ENCODE results near the gene BICD2. TPM values are rescaled to one million over a fixed set of nuclear protein-coding genes. Genes with fewer than 3 reads are reported as not detected.

BICD2 gene
- total and polyA plus RNA-seq, 9 of the 15 experiments (the other 6 are each of a cell fraction or from before 2014, with no cell fraction given) = 3.6 to 23.4 (median 11.8) TPM

DNA sequence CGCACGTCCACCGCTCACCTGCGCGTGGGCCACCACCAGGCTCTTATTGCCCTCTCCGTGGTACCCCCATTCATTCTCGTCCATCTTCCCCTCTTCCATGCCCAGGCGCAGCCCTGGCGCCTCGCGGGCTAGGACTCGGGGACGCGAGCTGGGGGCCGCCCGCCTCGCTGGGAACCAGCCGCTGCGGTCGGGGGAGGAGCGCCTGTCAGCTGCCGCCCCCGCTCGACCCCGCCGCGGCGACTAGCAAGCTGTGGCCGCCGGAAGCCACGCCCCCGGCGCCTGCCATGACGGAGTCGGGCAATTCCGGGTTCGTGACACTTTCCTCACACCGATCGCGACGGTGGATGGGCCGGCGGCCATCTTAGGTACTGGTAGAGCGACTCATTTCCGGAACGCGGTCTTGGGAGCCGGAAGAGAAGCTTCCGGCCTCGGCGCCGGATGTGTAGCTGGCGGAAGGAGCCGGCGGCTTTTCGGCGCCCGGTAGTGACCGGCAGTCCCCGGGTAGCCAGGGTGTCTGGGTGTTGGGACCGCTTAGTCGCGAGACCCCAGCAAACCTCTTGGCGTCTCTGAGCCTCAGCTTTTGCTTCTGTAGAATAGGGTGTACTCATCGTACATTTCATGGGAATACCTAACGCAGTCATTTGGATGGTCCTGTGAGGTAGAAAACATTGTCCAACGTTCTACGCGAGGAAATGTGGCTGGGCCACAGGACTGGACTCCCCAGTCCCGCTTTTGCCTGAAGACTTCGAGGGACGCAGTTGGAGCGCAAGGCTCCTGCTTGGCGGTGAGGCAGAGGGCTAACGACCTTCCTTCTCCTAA lies 94.5 kb downstream of the BICD2 start, which contains the start of gene IPPK (continued):
- TF ChIP-seq, protein P1, sequence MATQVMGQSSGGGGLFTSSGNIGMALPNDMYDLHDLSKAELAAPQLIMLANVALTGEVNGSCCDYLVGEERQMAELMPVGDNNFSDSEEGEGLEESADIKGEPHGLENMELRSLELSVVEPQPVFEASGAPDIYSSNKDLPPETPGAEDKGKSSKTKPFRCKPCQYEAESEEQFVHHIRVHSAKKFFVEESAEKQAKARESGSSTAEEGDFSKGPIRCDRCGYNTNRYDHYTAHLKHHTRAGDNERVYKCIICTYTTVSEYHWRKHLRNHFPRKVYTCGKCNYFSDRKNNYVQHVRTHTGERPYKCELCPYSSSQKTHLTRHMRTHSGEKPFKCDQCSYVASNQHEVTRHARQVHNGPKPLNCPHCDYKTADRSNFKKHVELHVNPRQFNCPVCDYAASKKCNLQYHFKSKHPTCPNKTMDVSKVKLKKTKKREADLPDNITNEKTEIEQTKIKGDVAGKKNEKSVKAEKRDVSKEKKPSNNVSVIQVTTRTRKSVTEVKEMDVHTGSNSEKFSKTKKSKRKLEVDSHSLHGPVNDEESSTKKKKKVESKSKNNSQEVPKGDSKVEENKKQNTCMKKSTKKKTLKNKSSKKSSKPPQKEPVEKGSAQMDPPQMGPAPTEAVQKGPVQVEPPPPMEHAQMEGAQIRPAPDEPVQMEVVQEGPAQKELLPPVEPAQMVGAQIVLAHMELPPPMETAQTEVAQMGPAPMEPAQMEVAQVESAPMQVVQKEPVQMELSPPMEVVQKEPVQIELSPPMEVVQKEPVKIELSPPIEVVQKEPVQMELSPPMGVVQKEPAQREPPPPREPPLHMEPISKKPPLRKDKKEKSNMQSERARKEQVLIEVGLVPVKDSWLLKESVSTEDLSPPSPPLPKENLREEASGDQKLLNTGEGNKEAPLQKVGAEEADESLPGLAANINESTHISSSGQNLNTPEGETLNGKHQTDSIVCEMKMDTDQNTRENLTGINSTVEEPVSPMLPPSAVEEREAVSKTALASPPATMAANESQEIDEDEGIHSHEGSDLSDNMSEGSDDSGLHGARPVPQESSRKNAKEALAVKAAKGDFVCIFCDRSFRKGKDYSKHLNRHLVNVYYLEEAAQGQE (IDR thresholded peaks at IDR 0.05; ENCODE audit: borderline replicate concordance) = peak; percentile 11; the same call in 1 of the 2 replicates
- TF ChIP-seq, protein P1 (CRISPR knock-in tag; IDR thresholded peaks at IDR 0.05; ENCODE audit: low read depth) = peak; percentile 51; the same call in 1 of the 2 replicates
- TF ChIP-seq, protein P2, sequence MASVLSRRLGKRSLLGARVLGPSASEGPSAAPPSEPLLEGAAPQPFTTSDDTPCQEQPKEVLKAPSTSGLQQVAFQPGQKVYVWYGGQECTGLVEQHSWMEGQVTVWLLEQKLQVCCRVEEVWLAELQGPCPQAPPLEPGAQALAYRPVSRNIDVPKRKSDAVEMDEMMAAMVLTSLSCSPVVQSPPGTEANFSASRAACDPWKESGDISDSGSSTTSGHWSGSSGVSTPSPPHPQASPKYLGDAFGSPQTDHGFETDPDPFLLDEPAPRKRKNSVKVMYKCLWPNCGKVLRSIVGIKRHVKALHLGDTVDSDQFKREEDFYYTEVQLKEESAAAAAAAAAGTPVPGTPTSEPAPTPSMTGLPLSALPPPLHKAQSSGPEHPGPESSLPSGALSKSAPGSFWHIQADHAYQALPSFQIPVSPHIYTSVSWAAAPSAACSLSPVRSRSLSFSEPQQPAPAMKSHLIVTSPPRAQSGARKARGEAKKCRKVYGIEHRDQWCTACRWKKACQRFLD (CRISPR knock-in tag; IDR thresholded peaks at IDR 0.05) = peak; percentile 78
- TF ChIP-seq NBN (IDR thresholded peaks at IDR 0.05; ENCODE audit: low read depth) (peak; percentile 43; the same call in 1 of the 2 replicates), BCOR (IDR thresholded peaks at IDR 0.05) (peak; percentile 41; the same call in 1 of the 2 replicates), TAF9B (IDR thresholded peaks at IDR 0.05; ENCODE audit: partially characterized antibody) (peak; percentile 80), POU5F1 (IDR thresholded peaks at IDR 0.05; ENCODE audit: borderline replicate concordance, low read depth, low read length, partially characterized antibody) (peak; percentile 60), RBFOX2 (IDR thresholded peaks at IDR 0.05; ENCODE audit: low read depth, low read length) (peak; percentile 96), ZNF384 (IDR thresholded peaks at IDR 0.05; ENCODE audit: low read depth, low read length) (peak; percentile 29; the same call in 1 of the 2 replicates), ZNF830 (CRISPR knock-in tag; IDR thresholded peaks at IDR 0.05) (no peak), ELF1 (tag; IDR thresholded peaks at IDR 0.05) (peak; percentile 99), NR2C2 (CRISPR knock-in tag; IDR thresholded peaks at IDR 0.05) (peak; percentile 87), NR2C2 (tag; IDR thresholded peaks at IDR 0.05) (peak; percentile 98), TAF7 (tag; IDR thresholded peaks at IDR 0.05) (peak; percentile 52; the same call in 1 of the 2 replicates), ZNF668 (CRISPR knock-in tag; IDR thresholded peaks at IDR 0.05) (no peak)
- TF ChIP-seq, protein P3, sequence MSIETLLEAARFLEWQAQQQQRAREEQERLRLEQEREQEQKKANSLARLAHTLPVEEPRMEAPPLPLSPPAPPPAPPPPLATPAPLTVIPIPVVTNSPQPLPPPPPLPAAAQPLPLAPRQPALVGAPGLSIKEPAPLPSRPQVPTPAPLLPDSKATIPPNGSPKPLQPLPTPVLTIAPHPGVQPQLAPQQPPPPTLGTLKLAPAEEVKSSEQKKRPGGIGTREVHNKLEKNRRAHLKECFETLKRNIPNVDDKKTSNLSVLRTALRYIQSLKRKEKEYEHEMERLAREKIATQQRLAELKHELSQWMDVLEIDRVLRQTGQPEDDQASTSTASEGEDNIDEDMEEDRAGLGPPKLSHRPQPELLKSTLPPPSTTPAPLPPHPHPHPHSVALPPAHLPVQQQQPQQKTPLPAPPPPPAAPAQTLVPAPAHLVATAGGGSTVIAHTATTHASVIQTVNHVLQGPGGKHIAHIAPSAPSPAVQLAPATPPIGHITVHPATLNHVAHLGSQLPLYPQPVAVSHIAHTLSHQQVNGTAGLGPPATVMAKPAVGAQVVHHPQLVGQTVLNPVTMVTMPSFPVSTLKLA (conservative IDR thresholded peaks at IDR 0.05) = peak; percentile 75 to 87
